ENCODE data around the gene USP5.
A peak's percentile ranks its signal among the peaks of the same experiment; 100 is the strongest.

The USP5 gene

GRCh38 chr12:6825398-6826124, 26.4 kb upstream of the USP5 start:
- peak; percentile 88 for DNase-seq (ENCODE audit: low read depth)

- DNase-seq (ENCODE audit: low read depth) = no peak
Measured at GRCh38 chr12:6826125-6826733, 25.7 kb upstream of the USP5 start.

- DNase-seq (ENCODE audit: low read depth) = no peak
Measured at GRCh38 chr12:6826734-6827436, 25.1 kb upstream of the USP5 start.

GRCh38 chr12:6827437-6827911, 24.5 kb upstream of the USP5 start:
- DNase-seq (ENCODE audit: low read depth) = peak; percentile 87

DNA sequence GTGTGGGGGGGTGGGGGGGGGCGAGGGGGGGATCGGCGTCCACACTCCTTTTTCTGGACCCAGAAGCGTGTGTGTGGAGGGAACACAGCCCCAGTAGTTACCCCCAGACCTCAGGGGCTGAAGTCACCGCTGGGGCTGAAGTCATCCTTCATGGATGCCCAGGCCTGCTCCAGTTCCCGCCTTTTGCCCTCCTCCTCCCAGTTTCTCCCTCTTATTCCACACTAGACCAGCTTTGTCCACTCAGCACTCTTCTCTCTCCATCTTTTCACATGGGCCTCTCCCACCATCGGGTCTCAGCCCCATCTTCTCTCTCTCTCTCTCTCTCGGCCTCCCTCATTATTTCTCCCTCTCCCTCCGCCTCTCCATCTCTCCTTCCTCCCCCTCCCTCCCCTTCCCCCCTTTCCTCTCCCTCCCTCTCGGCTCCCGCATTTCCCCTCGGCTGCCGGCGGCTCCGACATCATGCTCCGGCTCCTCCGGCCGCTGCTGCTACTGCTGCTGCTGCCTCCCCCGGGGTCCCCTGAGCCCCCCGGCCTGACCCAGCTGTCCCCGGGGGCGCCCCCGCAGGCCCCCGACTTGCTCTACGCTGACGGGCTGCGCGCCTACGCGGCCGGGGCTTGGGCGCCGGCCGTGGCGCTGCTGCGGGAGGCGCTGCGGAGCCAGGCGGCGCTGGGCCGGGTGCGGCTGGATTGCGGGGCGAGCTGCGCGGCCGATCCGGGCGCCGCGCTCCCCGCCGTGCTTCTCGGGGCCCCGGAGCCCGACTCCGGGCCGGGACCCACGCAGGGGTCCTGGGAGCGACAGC, 23.8 kb upstream of the USP5 start, which contains the start of gene P3H3:
P3H3 (plus strand) TSS at position 426 of the 799 bp plus-strand sequence; CDS start at position 460, 34 bp downstream.
- peak; percentile 76 for DNase-seq (ENCODE audit: low read depth)

- peak; percentile 56 for DNase-seq (ENCODE audit: low read depth)
Measured at GRCh38 chr12:6828781-6829535, 23.0 kb upstream of the USP5 start.

DNA sequence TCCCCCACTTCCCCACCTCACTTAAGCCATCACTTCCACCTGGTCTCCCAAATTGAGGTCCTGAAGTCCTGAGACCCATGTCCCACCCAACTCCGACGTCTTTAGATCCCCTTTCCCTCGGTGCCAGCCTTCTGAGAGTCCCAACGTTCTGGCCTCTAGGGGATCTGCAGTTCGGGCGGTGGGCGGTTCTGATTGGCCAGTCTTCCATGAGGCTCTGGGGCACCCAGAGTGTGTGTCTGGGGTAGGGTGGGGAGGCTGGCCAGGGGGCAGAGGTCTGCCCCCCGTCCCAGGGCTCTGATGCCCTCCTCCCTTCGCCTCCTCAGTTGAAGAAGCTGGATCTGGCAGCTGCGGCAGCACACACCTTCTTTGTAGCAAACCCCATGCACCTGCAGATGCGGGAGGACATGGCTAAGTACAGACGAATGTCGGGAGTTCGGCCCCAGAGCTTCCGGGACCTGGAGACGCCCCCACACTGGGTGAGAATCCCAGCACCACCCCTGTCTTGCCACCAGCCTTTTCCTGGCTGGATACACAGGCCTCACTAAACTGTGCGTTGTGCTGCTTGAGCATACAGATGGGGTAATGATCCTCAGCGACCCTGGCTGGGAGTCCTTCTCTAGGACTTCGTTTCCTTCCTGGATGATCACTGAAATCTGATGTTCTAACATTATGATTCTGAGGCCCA, 22.3 kb upstream of the USP5 start:
- peak; percentile 66 for DNase-seq (ENCODE audit: low read depth)

DNA sequence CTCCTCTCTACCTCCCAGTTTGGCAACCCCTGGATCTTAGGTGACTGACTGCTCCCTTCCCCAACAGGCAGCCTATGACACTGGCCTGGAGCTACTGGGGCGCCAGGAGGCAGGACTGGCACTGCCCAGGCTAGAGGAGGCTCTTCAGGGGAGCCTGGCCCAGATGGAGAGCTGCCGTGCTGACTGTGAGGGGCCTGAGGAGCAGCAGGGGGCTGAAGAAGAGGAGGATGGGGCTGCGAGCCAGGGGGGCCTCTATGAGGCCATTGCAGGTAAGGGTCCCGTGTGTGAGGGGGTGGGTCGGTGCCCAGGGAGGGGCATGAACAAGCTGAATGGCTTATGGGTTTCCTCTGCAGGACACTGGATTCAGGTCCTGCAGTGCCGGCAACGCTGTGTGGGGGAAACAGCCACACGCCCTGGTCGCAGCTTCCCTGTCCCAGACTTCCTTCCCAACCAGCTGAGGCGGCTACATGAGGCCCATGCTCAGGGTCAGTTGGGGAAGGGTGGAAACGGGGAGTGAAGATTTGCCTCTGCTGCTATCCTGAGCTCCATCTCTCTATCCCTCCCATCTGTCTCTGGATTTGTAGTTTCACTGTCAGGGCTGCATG, 21.6 kb upstream of the USP5 start:
- DNase-seq (ENCODE audit: low read depth) = no peak

GRCh38 chr12:6830999-6831398, 21.0 kb upstream of the USP5 start:
- DNase-seq (ENCODE audit: low read depth) = no peak

DNA sequence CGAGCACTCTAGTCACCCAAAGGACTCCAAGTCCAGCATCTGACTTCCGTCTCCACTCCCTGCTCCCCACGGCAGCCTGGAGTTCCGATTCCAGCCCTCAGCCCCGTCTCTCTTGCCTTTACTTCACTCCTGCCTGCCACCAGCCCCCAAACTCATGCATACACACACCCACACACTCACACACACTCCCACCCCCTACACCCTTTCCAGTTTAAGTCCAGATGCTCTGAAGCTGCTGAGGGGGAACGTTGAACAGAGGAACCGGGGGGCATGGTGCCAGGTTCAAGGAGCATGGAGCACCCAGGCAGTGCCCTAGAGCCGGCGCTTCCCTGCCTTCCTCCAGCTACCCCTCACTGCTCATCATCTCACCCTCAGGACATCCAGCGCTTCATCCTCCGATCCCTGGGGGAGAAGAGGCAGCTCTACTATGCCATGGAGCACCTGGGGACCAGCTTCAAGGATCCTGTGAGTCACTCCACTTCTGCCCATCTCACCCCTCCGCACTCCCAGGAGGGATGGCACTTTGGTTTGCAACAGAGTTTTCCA, 20.4 kb upstream of the USP5 start:
- no peak for DNase-seq (ENCODE audit: low read depth)

DNA sequence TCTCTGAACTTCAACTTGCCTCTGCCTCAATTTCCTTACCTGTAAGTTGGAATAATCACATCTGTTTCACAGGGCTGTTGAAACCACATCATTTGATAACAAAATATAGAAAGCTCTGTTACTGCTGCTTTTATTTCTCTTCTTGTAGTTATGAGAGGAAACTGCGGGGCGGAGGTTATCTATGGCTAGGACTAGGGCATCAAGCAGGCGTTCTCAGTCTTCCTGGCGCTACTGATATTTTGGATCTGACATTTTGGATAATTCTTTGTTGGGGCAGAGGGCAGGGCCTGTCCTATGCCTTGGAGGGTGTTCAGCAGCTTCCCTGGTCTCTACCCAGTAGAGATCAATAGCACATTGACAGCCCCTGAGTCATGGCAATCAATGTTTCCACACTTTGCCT, 19.8 kb upstream of the USP5 start:
- DNase-seq (ENCODE audit: low read depth) = no peak

- no peak for DNase-seq (ENCODE audit: low read depth)
Measured at GRCh38 chr12:6833189-6833890, 18.6 kb upstream of the USP5 start.

DNA sequence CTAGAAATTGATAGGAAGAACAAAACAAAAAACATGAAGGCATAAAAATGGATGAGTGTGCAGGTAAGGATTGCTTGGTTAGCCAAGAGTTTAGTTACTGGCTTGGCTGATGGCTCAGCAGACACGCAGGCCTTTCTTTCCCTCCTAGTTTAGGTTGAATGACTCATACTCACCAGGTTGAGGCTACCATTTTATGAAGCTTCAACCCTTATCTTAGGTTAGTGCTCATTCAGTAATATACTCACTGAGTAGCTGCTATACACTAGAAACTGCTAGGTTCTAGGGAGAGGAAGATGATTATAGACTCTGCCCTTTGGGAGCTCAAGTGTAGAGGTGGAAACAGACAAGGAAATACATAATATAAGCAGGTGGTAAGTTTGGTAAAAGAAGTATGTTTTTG, 17.7 kb upstream of the USP5 start:
- DNase-seq (ENCODE audit: low read depth) = no peak

DNA sequence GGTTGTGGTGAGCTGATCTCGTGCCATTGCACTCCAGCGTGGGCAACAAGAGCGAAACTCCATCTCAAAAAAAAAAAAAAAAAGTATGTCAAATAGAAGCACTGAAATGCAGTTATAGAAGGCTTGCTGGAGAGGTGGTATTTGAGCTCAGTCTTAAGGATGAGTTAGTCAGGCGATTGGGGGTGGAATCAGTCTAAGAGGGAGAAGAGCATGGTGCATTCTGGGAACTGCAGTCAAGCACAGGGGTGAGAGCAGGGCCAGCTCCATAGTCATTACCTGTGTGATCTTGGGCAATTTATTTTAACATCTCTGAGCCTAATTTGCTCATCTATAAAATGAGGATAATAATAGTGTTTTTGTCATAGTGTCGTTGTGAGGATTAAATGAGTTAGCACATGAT, 17.1 kb upstream of the USP5 start:
- no peak for DNase-seq (ENCODE audit: low read depth)

DNA sequence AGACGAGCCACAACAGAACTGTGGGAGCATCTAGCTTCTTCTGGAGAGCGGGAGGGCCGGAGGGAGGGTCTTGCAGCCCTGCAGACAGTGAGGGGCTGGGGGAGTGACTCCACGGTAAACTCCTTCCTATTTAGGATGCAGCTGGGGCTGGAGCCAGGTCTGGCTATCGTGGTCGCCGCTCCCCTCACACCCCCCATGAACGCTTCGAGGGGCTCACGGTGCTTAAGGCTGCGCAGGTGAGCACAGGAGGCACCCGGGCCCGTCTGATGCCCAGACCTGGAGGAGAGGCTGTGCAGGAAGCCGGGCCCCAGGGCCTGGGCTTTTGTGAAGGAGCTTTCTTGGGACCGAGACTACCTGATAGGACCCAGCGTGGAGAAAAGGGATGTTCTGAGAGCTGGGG, 15.1 kb upstream of the USP5 start:
- DNase-seq (ENCODE audit: low read depth) = no peak

DNA sequence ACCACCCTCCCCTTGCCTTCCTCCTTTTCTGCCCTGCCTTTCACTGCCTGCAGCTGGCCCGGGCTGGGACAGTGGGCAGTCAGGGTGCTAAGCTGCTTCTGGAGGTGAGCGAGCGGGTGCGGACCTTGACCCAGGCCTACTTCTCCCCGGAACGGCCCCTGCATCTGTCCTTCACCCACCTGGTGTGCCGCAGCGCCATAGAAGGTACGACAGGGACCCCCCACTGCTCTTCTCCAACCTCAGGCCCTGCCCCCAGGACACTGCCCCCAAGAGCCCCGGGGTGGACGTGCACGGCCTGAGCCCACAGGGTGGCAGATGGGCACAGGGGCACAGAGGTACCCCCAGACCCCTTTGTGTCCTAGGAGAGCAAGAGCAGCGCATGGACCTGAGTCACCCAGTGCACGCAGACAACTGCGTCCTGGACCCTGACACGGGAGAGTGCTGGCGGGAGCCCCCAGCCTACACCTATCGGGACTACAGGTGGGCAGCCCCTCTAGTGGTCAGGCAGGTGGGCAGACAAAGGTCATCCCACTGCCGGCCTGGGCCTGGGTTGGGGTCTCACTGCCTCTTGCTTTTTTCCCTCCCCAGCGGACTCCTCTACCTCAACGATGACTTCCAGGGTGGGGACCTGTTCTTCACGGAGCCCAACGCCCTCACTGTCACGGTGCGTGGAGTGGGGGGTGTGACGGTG, 14.4 kb upstream of the USP5 start:
- no peak for DNase-seq (ENCODE audit: low read depth)

DNA sequence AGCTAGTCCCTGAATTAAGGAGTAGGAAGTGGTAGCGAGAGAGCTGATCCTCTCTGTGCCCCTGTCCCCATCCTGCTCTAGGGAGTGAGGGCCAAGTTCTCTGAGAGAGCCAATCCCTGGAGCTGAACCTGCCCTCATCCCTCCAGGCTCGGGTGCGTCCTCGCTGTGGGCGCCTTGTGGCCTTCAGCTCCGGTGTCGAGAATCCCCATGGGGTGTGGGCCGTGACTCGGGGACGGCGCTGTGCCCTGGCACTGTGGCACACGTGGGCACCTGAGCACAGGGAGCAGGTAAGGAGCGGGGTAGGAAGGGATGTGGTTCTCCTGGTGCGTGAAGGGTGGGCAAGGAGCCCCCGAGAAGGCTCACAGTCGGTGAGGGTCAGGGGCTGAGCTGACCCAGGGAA, 13.1 kb upstream of the USP5 start:
- DNase-seq (ENCODE audit: low read depth) = no peak

- DNase-seq (ENCODE audit: low read depth) = no peak
Measured at GRCh38 chr12:6839482-6840201, 12.3 kb upstream of the USP5 start.

Measured in ELR (cell line).